Stimulated activated CD8-positive, alpha-beta memory T cell treated with anti-CD3 and anti-CD28 coated beads, Interleukin-4, amount 100 ng/mL, for 48 hours (primary cell): Measurements from ENCODE around the gene FGF8.

Source experiments
- DNase-seq: peaks from one replicate; pipeline ENCODE4 v3.0.0-alpha.2; 2020

The FGF8 gene

DNA sequence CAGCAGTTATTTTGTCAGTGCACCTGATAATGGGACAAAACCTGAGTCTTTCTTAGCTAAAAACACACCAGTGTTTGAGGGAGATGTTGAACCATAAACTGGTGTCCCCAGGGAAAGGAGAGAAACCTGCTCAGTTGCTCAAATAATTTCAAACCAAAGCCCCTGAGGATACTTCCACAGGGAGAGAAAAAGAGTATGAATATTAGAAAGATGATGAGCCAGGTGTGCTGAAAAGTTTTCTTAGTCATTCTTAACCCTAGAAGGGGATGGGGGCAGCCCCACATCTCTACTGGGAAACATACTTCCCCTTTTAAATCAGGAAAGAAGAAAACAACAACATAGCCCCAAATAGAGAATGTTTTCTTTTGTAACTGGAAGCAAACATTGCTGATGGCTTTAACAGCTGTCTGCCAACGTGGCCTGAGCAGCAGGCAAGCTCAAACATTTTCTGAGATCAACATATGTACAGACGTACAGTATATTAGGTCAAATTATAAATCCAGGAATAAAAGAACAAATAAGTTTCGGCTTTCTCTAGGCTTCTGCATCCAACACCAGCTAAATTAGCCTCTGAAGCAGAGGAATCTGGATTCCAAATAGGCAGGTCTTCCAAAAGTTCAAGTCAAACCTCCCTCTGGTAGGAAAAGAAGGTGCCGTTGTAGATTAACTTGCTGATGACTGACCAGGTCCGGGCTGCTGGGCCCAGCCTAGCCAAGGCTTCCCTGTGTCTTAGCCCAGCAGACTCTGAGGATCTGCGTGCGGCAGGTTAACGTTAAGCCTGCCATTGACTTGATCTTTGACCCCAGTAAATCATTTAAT, 50.4 kb downstream of the FGF8 start:
- DNase-seq, result no peak

DNA sequence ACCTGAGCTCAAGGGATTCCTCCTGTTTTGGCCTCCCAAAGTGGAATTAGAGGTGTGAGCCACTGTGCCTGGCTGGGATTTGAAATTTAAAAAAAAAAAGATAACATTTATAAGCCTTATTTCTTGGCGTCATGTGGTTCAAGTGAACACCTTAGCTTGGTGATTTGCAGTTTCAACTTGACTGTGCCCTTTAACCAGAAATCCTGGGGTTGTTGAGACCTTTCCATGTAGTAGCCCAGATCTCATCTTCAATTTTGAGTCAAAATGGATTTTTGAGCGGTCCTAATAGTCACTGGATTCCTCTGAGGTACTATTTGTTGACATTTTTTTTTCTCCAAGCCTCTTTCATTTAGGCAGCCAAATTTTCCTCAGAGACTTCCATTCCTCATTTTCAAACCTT, 51.5 kb downstream of the FGF8 start:
- no peak for DNase-seq

DNA sequence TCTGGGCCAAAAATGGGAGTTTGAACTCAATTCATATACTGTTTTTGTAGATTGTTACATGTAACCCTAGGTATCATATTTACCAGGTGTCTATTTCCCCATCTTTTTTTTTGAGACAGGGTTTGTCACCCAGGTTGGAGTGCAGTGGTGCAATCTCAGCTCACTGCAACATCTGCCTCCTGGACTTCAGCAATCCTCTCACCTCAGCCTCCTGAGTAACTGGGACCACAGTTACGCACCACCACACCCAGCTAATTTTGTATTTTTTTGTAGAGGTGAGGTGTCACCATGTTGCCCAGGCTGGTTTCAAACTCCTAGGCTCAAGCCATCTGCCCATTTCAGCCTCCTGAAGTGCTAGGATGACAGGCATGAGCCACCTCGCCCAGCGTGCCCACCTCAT, 52.7 kb downstream of the FGF8 start:
- DNase-seq, result no peak

DNA sequence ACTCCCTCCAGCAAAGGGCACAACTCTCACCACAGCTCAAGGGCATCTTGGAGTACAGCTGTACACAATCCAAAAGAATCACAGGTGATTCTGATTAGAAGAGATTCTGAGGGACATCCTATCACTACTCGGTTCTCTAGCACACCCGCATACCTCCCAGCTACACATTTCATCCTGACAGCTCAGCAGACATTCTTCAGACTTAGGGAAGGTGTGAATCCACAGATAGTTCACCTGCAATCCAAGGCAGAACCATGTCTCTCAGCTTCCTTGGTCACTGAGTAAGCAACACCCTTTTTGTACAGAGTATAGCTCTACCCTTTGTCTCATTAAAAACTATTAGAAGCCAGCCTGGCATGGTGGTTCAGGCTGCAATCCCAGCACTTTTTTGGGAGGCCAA, 54.1 kb downstream of the FGF8 start:
- DNase-seq, result no peak

DNA sequence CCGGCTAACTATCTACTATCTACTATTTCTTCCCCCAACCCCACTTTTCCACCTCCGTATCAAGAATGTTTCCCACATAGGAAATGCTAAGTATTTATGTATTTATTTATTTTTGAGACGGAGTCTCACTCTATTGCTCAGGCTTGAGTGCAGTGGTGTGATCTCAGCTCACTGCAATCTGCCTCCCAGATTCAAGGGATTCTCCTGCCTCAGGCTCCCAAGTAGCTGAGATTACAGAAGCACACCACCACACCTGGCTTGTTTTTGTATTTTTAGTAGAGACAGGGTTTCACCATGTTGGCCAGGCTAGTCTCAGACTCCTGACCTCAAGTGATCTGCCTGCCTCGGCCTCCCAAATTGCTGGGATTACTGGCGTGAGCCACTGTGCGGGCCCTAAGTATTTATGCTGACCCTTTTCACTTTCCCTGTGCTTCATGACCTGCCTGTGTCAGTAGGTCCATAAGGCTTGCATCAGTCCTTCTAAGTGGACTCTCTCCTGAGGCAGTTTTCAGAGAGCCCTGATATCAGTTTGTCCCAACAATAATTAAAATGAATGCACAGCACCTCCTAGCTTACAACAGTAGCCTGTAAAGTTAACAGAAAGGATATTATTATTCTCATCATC, 55.2 kb downstream of the FGF8 start:
- DNase-seq, result no peak
